RKO (cell line): ENCODE data around the gene TMEM186.
A peak's percentile ranks its signal among the peaks of the same experiment; 100 is the strongest.
"Not testable (repeated sequence)": the region's sequence is repeated elsewhere in the genome, so short reads cannot be mapped to it uniquely, and the experiment has no call there.

Experiments used
- DNase-seq: peaks from one replicate; pipeline ENCODE4 v3.0.0-alpha.2; 2016; ENCODE audit warnings: low spot score

TMEM186 gene

GRCh38 chr16:8812162-8812843 lies 14.9 kb upstream of the TMEM186 start:
- DNase-seq = no peak

DNA sequence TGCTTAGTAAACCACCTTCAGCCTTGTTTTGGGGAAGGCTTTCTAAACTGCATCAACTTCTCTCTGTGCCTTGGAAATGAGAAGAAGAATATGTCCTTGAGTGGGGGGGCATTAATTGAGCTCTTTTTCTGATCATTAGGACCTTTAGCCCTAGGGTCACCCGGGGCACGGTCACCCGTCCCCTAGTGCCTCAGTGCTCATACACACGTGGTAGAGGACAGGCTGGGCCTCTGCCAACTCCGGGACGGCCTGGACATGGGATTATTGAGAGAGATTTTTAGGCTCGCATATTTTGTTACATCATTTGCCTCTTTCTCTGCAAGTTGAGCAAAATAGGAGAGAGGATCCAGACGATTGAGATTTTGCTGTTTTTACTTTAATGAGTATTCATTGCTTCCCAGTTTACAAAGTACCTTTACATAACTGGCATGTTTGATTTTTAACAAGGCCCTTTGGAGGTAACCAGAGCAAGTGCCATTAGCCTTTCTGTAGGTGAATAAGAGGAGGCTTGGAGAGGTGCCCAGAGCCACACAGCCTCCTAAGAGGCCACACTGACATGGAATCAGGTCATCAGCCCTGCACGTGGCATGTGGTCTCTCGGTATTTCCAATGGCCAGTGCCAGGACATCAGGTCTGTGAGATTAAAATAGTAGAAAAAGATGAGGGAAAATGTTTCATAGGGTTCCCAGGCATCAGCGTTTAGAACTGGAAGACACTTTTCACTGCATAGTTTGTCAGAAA lies 11.3 kb upstream of the TMEM186 start:
- no peak for DNase-seq

GRCh38 chr16:8808009-8808408 lies 10.6 kb upstream of the TMEM186 start:
- DNase-seq = no peak

DNA sequence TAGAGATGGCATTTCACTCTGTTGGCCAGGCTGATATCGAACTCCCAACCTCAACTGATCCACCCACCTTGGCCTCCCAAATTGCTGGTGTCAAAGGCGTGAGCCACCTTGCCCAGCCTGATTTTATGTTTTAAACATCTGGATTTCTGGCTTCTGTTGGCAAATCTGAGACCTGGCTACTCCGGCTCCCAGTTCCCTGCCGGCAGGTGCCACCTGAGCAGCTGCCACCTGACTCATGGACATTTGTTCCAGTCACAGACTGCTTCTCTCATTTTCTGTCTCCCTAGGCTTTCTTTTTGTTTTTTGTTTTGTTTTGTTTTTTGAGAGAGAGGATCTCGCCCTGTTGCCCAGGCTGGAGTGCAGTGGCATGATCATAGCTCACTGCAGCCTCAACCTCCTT lies 9.8 kb upstream of the TMEM186 start:
- DNase-seq = no peak

DNA sequence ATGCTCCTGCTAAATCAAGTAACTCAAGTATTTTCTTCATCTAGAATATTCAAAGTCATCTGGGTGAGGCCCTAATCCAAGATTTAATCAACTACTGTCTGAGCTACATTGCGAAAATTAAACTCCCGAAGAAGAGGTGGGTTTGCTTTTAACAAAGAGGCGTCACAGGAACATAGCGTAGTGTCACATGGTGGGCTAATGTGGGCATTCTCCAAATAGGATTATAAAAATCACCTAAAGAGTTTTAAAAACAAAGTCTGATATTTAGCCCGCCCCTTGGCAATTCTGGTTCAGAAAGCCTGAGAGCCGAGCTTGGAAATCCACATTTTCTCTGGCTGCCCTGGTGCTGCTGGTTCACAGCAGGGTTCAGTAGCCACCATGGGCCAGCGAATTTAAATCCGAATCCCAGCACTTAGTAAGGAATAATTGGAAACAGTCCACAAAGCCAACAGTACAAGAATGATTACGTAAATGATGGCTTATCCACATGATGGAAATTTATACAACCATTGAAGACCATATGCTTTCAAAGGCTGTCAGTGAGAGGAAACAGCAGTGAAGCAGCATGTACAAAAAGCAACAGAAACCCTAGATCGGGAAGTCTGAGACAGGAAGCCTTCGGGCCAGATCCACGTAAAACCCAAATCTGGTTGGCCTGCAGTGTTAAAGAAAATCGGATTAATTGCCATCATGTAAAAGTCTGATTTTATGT lies 9.0 kb upstream of the TMEM186 start:
- no peak for DNase-seq

DNA sequence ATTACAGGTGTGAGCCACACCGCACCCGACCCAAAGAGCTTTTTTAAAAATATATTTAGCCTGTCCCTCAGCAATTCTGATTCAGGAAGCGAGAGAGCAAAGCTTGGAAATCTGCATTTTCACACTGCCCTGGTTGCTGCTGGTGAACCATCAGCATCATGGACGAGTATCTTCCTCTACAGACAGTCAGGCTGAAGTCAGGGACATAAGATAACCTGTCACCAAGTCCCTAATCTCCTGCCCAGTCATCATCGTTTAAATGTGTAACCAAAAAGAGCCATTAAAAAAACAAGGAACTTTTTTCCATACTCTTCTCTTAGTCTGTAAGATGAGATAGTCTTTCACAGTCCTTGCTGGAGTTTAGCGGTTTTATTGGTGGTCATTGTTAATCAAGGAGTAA lies 6.9 kb upstream of the TMEM186 start:
- no peak for DNase-seq

- not testable (repeated sequence) for DNase-seq
These were observed 6.3 kb upstream of the TMEM186 start for GRCh38 chr16:8803733-8804132.

DNA sequence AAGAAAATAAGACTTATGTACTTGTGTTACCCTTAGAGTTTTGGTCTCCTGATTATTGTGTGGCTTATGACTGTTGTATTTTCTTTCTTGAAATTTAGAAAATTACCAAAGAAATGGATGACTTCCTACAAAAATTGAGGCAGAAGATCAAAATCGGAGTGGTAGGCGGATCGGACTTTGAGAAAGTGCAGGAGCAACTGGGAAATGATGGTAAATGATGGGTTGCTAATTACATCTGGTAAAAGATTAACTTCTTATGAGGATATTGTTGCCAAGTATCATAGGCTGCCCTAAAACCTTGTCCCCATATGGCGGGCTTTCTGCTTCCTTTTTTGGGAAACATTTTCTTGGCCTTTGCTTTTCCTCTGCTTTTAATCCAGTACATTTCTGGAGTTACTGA lies 4.3 kb upstream of the TMEM186 start:
- DNase-seq = no peak

GRCh38 chr16:8798535-8799157 lies 1.2 kb upstream of the TMEM186 start:
- DNase-seq = no peak

DNA sequence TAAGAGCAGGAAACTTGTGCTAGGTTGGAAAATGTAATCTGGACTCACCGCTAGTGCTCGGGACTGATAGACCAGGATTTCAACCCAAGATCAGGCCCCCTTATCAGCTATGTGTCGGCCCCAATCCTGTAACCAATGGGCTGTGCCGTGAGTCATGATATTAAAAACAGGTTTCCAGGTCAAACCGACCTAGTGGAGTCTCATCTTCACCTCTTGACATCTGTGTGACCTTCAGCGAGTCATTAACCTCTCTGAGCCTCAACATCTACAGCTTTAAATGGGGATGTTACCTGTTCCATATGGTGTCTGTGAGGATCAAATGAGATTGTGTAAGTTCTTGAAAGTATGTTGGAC lies 712 bp upstream of the TMEM186 start:
- peak; percentile 70 for DNase-seq

DNA sequence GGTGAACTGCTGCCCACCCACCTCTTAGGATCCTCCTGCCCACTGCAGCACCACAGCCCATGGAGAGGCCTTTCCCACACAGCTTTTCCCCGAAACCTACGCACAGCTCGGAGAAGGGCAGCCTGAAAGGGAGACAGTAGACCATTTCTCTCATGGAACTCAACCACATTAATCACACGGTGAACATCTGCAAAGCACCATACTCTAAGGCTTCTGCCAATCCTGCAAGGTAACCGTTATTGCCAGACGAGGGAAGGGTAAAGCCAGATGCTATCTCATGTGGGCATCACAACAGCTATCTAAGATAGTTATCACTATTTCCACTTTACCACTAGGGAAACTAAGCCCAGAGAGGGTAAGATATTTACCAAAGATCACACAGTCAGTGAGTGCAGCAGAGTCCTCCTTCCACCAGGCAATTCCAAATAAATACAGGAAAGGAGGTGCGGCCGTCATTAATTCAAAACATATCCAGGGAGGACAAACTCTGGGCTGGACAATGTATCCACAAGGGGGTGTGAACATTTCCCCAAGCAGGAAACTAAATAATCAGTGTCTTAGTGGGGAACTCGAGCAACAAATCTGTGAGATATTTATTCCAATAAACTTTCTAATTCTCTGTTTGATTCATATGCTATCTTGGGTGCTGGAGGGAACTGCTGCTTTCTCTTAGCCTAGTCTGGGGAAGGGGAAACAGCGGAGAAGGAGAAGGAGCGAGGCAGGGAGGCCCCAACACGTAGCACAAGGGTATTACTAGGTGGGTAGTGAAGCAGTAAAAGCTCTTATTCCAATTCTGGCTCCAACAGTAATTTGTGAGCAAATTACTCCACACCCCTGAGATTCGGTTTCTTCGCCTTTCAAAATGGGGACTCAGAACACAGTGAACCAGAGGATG lies 723 bp downstream of the TMEM186 start:
- peak; percentile 17 for DNase-seq

GRCh38 chr16:8795818-8796217 lies 1.6 kb downstream of the TMEM186 start:
- DNase-seq = no peak

GRCh38 chr16:8795091-8795490 lies 2.3 kb downstream of the TMEM186 start:
- DNase-seq = no peak

DNA sequence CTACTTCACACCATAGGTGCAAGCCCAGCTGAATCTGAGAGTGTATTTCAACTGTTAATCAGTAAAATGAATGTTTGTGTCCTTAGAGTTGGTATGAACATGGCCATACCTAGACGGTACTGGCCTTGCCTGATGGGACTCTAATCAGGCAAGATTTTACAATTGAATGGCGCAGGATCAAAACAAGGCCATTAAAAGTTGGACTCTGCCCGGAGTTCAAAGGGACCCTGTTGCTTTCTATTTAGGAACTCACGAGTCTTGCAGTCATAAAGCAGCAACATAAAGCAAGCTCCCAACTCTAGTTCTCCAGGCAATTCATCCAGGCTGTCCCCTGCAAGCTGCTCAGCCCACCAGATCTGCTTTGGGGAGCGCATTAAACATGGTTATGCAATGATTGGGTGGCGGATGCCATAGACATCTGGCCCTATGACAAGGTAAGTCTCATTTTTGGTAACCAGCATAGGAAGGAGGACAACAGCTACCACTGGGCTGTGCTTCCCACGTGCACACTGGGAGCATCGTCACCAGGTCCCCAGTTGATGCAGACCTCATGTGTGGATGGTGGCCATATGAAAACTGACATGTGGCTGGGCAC lies 8.8 kb downstream of the TMEM186 start:
- no peak for DNase-seq

DNA sequence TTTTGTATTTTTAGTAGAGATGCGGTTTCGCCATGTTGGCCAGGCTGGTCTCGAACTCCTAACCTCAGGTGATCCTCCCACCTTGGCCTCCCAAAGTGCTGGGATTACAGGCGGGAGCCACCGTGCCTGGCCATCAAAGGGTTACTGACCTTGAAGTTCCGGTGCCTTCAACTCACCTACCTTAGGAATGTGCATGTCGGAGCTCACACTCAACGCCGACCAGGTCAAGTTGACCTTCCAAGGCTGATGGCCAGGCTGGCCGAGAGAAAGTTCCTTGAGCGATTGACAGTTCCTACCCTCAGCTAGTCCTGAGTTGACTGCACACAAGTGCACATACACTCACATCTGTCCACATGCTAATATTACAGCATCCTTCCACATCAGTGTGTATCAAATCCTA lies 11.1 kb downstream of the TMEM186 start:
- DNase-seq = not testable (repeated sequence)

GRCh38 chr16:8785408-8785807 lies 12.0 kb downstream of the TMEM186 start:
- DNase-seq = no peak

DNA sequence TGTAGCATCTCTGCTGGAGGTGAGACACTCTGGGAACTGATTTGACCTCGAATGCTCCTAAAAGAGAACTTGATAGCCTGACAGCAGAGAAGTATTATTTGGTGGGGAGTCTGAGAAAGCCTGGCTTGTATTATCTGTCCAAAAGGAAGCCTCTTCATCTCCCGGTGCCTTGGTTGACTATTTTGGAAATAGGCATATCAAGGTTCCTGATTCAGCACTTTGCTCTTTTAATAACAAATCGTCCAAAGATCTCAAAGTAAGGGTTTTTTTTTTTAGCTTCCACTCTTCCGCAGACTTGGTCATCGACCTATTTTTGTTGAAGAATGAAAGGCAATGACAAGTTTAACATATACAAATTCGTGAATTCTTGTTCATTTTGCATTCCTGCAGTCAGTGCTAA lies 14.8 kb downstream of the TMEM186 start:
- no peak for DNase-seq

DNA sequence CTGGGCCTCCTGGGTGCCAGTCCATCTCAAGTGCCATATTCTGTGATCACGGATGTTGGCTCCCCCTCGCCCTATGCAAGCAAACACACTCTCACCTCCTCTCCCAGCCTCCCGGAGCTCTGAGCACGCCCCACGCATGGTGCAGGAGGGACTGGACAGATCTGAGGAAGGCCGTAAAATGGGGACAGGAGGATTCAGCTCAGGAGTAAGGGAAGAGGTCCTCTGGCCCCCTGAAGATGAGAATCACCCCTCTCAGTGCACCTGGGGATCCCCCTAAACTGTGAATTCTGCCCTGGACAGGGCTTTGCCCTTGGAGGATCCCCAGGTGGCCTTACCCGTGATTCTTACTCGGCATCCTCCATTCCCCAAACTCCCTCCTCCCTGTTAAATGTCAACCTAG lies 15.6 kb downstream of the TMEM186 start:
- DNase-seq = no peak

GRCh38 chr16:8777217-8777616 lies 20.2 kb downstream of the TMEM186 start:
- DNase-seq = no peak

GRCh38 chr16:8776129-8776584 lies 21.3 kb downstream of the TMEM186 start:
- no peak for DNase-seq

DNA sequence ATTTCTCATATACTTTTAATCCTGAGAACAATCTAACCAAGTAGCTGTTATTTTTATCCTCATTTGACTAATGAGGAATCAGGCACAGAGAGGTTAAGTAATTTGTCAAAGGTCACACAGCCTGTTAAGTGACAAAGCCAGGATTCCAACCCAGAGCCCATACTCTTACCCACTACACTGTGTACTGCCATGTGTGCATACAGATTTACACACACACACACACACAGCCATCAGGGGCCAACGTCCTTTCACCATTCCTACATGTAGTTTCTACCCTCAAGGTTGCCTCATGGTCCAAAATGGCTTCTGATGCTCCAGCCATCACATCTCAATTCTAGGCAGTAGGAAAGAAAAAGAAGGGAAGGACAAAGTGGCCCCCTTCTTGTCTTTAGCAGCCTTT lies 22.1 kb downstream of the TMEM186 start:
- no peak for DNase-seq
